Choroid plexus epithelial cell (primary cell): ENCODE data around the gene CRADD.

Source experiments
- DNase-seq: peaks from one replicate; pipeline ENCODE4 v3.0.0-alpha.2; 2010; ENCODE audit warnings: low read depth
- H3K4me3 ChIP-seq: 2 replicates; pipeline ENCODE4 v1.5.1; 2011; ENCODE audit warnings: low read depth, mild to moderate bottlenecking, control low read depth, low read length, moderate library complexity
- CTCF ChIP-seq: conservative IDR thresholded peaks from 2 replicates; pipeline ENCODE4 v1.5.1; 2011; ENCODE audit warnings: low read depth, mild to moderate bottlenecking, control low read depth, inconsistent platforms, low read length, moderate library complexity

Gene CRADD

GRCh38 chr12:93848523-93849101 is 171.4 kb downstream of the CRADD start:
- H3K4me3 ChIP-seq: no peak overlapping the region
- no peak for TF ChIP-seq CTCF
- DNase-seq: no peak

GRCh38 chr12:93849946-93850345 is 172.8 kb downstream of the CRADD start:
- no peak for DNase-seq
- TF ChIP-seq CTCF: no peak
- no peak overlapping the region for H3K4me3 ChIP-seq

GRCh38 chr12:93850481-93851256 is 173.5 kb downstream of the CRADD start:
- no peak for DNase-seq
- no peak overlapping the region for H3K4me3 ChIP-seq
- no peak for TF ChIP-seq CTCF

- no peak for DNase-seq
- TF ChIP-seq CTCF: no peak
- H3K4me3 ChIP-seq: no peak overlapping the region
Measured at GRCh38 chr12:93851257-93851671, 174.1 kb downstream of the CRADD start.

GRCh38 chr12:93852173-93852591 is 175.0 kb downstream of the CRADD start:
- no peak for DNase-seq
- H3K4me3 ChIP-seq: no peak overlapping the region
- no peak for TF ChIP-seq CTCF

GRCh38 chr12:93853698-93854478 is 176.7 kb downstream of the CRADD start:
- H3K4me3 ChIP-seq: no peak overlapping the region
- no peak for TF ChIP-seq CTCF
- DNase-seq: no peak
